Uterus (tissue), 4 donors: ENCODE measurements around the gene PNLIPRP3. TPM values are rescaled to one million over a fixed set of nuclear protein-coding genes. Genes with fewer than 3 reads are reported as not detected.
"Not testable (repeated sequence)": the region's sequence is repeated elsewhere in the genome, so short reads cannot be mapped to it uniquely, and the experiment has no call there.

Source experiments
- DNase-seq, 2 donors: peaks; one replicate each; pipeline ENCODE4 v3.0.0-alpha.2; 2019 to 2020
- H3K27ac ChIP-seq, 2 donors: fragments of 200-600 bp; sonication (generic); 1 replicate in 1 of 2; 2 replicates in 1 of 2; pipeline ENCODE4 v1.5.1; 2016 to 2018
- H3K27me3 ChIP-seq, 2 donors: fragments of 200-600 bp; sonication (generic); one replicate each; pipeline ENCODE4 v1.5.1; 2018 to 2019; ENCODE audit warnings: control low read depth in 1 of 2
- H3K36me3 ChIP-seq, 2 donors: fragments of 200-600 bp; sonication (generic); one replicate each; pipeline ENCODE4 v1.5.1; 2019; ENCODE audit warnings: control low read depth in 1 of 2
- H3K4me1 ChIP-seq, 2 donors: fragments of 200-600 bp; sonication (generic); one replicate each; pipeline ENCODE4 v1.5.1; 2018 to 2019; ENCODE audit warnings: control low read depth in 1 of 2
- H3K4me3 ChIP-seq, 2 donors: fragments of 200-600 bp; sonication (generic); 1 replicate in 1 of 2; 2 replicates in 1 of 2; pipeline ENCODE4 v1.5.1; 2018 to 2019; ENCODE audit warnings: mild to moderate bottlenecking in 1 of 2
- H3K9me3 ChIP-seq, 2 donors: fragments of 200-600 bp; sonication (generic); one replicate each; pipeline ENCODE4 v1.5.1; 2019; ENCODE audit warnings: control low read depth in 1 of 2
- CTCF ChIP-seq, 4 experiments: fragments of 200-600 bp in 2 of 4; fragments of 450-650 bp in 2 of 4; sonication (generic) in 2 of 4; IDR thresholded peaks; one replicate each; pipeline ENCODE4 v1.5.1; 2016 to 2019; ENCODE audit warnings: antibody characterized with exemption in 4 of 4, mild to moderate bottlenecking in 2 of 4, moderate library complexity in 1 of 4
- POLR2A ChIP-seq, 2 donors: fragments of 450-650 bp; IDR thresholded peaks; one replicate each; pipeline ENCODE4 v1.6.1; 2016; ENCODE audit warnings: antibody characterized with exemption in 2 of 2, mild to moderate bottlenecking in 1 of 2, moderate library complexity in 1 of 2
- intact Hi-C: fragments of 100-400 bp; cut with DNase I; formaldehyde crosslinking; loops from one replicate; pipeline ENCODE4 v1.15.1; 2023; ENCODE audit warnings: low total_unique reads
- total RNA-seq, 4 donors: library from RNA; depleted of rRNA in 3 of 4; stranded (reverse); fragments of >200 nt in 3 of 4; gene quantifications; one replicate each; pipeline versions ENCODE4 v1.1.0 to v1.2.4, GENCODE V29; 2014 to 2023
- donor health status: DM: yes; HTN: yes; CAD: no.

Gene PNLIPRP3
- total RNA-seq = under 1 TPM in 1 of 4 donors, not detected in 3; 0.07 TPM

- intact Hi-C loops = no loop called here
- Histone ChIP-seq H3K27ac (no peak within 1 kb of the TSS), H3K27me3 (no peaks in the 10 kb centered on the region), H3K4me3 (no peak within 1 kb of the TSS), H3K36me3 (no peaks in the 10 kb centered on the region), H3K4me1 (no peaks in the 10 kb centered on the region), H3K9me3 (no peaks in the 10 kb centered on the region)
- TF ChIP-seq POLR2A (IDR thresholded peaks at IDR 0.05) (no peak), CTCF (IDR thresholded peaks at IDR 0.05) (no peak)
- no peak for DNase-seq
Measured at GRCh38 chr10:116427671-116428070, at the start of gene PNLIPRP3. PNLIPRP3 (plus strand) TSS chr10:116427847; CDS start chr10:116428013, 166 bp downstream.

DNA sequence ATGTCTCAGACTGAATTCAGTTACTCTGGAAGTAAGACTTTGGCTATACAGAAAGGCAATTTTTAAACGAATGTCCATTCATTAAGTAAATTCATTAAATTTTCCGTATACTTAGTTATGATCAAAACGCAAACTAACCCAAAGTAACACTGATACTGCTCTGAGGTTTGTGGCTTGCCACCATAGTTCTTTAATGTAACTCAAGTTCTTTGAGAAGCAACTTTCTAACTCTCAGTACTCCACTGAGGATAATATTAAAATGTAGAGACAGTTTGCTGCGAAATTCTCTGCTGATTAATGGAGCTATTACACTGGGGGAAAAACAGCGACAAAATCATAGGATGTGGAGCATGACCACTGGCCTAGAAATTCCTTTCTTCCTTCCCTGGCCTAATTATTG, 45.4 kb upstream of the PNLIPRP3 start:
- TF ChIP-seq POLR2A (IDR thresholded peaks at IDR 0.05) (no peak), CTCF (IDR thresholded peaks at IDR 0.05) (no peak)
- intact Hi-C loops = no loop called here
- no peak for DNase-seq

GRCh38 chr10:116385311-116385710, 42.3 kb upstream of the PNLIPRP3 start:
- H3K27ac ChIP-seq = no peak overlapping the region
- no peaks in the 10 kb centered on the region for H3K9me3 ChIP-seq
- H3K4me3 ChIP-seq = no peak overlapping the region
- intact Hi-C loops = no loop called here
- no peaks in the 10 kb centered on the region for H3K27me3 ChIP-seq
- H3K4me1 ChIP-seq = no peaks in the 10 kb centered on the region
- no peak for DNase-seq
- H3K36me3 ChIP-seq = no peaks in the 10 kb centered on the region
- no peak for TF ChIP-seq POLR2A (IDR thresholded peaks at IDR 0.05)
- TF ChIP-seq CTCF (IDR thresholded peaks at IDR 0.05) = no peak

More for the DNA sequence above, 45.4 kb upstream of the PNLIPRP3 start:
- Histone ChIP-seq H3K27ac (no peak overlapping the region), H3K4me3 (no peak overlapping the region), H3K36me3 (no peaks in the 10 kb centered on the region), H3K9me3 (no peaks in the 10 kb centered on the region), H3K27me3 (no peaks in the 10 kb centered on the region), H3K4me1 (no peaks in the 10 kb centered on the region)

DNA sequence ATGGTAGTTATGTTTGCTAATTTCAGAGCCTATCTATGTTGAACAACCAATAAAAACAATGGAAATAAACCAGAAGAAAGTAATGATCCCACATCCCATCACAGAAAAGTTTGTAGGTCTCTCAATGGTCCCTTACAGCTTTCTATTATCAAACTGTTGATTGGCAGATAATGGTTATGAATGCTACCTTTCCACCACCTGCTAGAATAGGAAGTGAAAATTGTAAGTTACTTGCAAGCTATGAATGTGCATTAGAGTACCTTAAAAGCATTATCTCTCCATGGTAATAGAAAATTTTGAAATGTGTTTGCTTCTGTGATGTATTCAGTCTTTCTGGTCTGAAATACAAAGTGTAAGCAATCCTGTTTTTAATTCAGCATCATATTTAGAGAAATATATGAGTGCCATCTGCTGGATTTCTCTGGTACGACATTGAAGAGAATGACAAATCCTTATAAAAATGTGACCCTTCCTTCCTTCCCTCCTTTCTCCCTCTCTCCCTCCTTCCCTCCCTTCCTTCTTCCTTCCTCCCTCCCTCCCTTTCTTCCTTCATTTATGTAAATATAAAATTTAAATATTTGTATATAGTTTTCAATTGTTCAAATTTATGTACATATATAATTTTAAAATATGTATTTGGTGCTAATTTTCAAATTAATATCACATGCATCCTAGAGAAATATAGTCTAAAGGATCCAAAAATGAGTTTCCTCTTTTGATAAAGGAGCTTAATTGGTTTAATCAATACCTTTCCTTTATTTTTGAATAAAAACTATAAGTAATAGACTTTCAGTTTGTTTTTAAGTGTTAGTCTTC, 41.4 kb upstream of the PNLIPRP3 start:
- intact Hi-C loops = no loop called here
- Histone ChIP-seq H3K36me3 (no peaks in the 10 kb centered on the region), H3K27me3 (no peaks in the 10 kb centered on the region), H3K27ac (no peak overlapping the region), H3K4me3 (no peak overlapping the region), H3K4me1 (no peaks in the 10 kb centered on the region), H3K9me3 (no peaks in the 10 kb centered on the region)
- TF ChIP-seq CTCF (IDR thresholded peaks at IDR 0.05) = peak; percentile 39 to 50 (median 46)
- no peak for TF ChIP-seq POLR2A (IDR thresholded peaks at IDR 0.05)
- DNase-seq = no peak

GRCh38 chr10:116393246-116393831, 34.3 kb upstream of the PNLIPRP3 start:
- H3K27me3 ChIP-seq, H3K27ac ChIP-seq, DNase-seq, intact Hi-C loops, H3K4me3 ChIP-seq, H3K36me3 ChIP-seq, H3K4me1 ChIP-seq, H3K9me3 ChIP-seq: not testable (repeated sequence)
